ENCODE results near the gene BHMT. TPM values are rescaled to one million over a fixed set of nuclear protein-coding genes. Genes with fewer than 3 reads are reported as not detected.

BHMT gene
- total and polyA plus RNA-seq, 7 donors = 0.12 TPM; not detected in 6

GRCh38 chr5:79093762-79094161, 17.8 kb upstream of the BHMT start:
- Histone ChIP-seq H3K27ac (no peak overlapping the region), H3K4me3 (no peak overlapping the region), H3K9me3 (no peaks in the 10 kb centered on the region), H3K27me3 (ENCODE audit: insufficient read depth in 3 of 3, low read length in 2 of 3) (no peaks in the 10 kb centered on the region), H3K36me3 (ENCODE audit: insufficient read depth in 1 of 2, low read depth in 1 of 2) (no peaks in the 10 kb centered on the region), H3K4me1 (no peaks in the 10 kb centered on the region)
- 53 to 68% (median 58%) methylated on average over 3 of the region's 3 CpGs for WGBS, 3 donors
- TF ChIP-seq CTCF (IDR thresholded peaks at IDR 0.05) = no peak
- no peak for DNase-seq
- ATAC-seq = no peak
- intact Hi-C loops (cut with DNase I) = no loop called here

GRCh38 chr5:79105868-79106267, 5.7 kb upstream of the BHMT start:
- 82 to 90% (median 88%) methylated on average over 2 of the region's 2 CpGs for WGBS, 3 donors
- ATAC-seq = no peak
- intact Hi-C loops (cut with DNase I) = loop anchor here in 1 of 2 donors (5.0 kb wide), 1 partner anchor 44 kb away; no protein-coding TSS in a partner anchor

DNA sequence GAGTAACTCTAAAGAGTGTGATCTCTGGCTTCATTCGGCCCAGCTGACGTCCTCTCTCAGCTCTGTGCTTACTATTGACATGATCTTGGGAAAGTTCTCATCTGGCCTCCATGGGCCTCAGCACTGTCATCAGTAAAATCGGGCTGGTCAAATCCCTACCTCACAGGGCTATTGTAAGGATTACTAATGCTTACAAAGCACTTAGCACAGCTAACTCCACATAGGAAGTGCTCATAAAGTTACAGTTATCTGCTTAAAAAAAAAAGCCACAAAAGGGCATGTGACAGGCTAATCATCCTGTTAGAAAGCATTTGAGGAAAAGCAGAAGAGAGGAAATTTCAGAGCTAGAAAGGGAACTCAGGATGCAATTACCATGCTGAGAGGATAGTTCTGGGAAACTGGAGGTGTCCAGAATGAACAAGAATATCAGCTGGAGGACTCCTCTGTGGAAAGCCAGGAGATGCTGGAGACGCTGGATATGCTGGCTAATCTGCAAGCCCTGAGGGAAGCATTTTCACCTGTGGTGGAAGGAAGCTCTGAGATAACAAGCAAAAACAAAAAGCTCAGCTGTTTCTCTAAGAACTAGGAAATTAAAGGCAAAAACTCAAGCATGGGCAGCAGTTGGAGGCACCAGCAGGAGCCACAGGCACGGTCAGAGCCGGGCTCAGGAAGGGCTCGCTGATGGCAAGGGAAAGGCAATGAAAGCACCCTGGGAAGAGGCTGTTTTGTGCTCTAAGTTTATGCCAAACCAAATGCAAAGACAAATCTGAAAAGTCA, 4.4 kb upstream of the BHMT start:
- no peak for TF ChIP-seq CTCF (IDR thresholded peaks at IDR 0.05)
- ATAC-seq (no peak), DNase-seq (no peak)
- Histone ChIP-seq H3K27me3 (ENCODE audit: insufficient read depth in 3 of 3, low read length in 2 of 3) (peaks cover 0 to 27% (median 9%) of the 10 kb centered on the region in 3 donors), H3K4me3 (no peak overlapping the region), H3K9me3 (no peaks in the 10 kb centered on the region), H3K36me3 (ENCODE audit: insufficient read depth in 1 of 2, low read depth in 1 of 2) (no peaks in the 10 kb centered on the region), H3K4me1 (no peaks in the 10 kb centered on the region), H3K27ac (no peak overlapping the region)
- WGBS, 3 donors = 65 to 76% (median 72%) methylated on average over 7 of the region's 7 CpGs
- intact Hi-C loops (cut with DNase I) = loop anchor here in 1 of 2 donors (5.0 kb wide), 1 partner anchor 45 kb away; no protein-coding TSS in a partner anchor

More at GRCh38 chr5:79105868-79106267, 5.7 kb upstream of the BHMT start:
- H3K27ac ChIP-seq = no peak overlapping the region
- H3K4me3 ChIP-seq = no peak overlapping the region
- TF ChIP-seq CTCF (IDR thresholded peaks at IDR 0.05) = no peak
- no peaks in the 10 kb centered on the region for H3K4me1 ChIP-seq
- no peaks in the 10 kb centered on the region for H3K36me3 ChIP-seq (ENCODE audit: insufficient read depth in 1 of 2, low read depth in 1 of 2)
- H3K27me3 ChIP-seq (ENCODE audit: insufficient read depth in 3 of 3, low read length in 2 of 3) = peaks cover 0 to 13% (median 0%) of the 10 kb centered on the region in 3 donors
- H3K9me3 ChIP-seq = no peaks in the 10 kb centered on the region
- no peak for DNase-seq

GRCh38 chr5:79108086-79108485, 3.5 kb upstream of the BHMT start:
- Histone ChIP-seq H3K27ac (no peak overlapping the region), H3K4me3 (no peak overlapping the region), H3K36me3 (ENCODE audit: insufficient read depth in 1 of 2, low read depth in 1 of 2) (no peaks in the 10 kb centered on the region), H3K4me1 (no peaks in the 10 kb centered on the region), H3K9me3 (no peaks in the 10 kb centered on the region), H3K27me3 (ENCODE audit: insufficient read depth in 3 of 3, low read length in 2 of 3) (peaks cover 0 to 36% (median 12%) of the 10 kb centered on the region in 3 donors)
- no peak for DNase-seq
- 59 to 68% (median 67%) methylated on average over 3 of the region's 3 CpGs for WGBS, 3 donors
- ATAC-seq = no peak
- TF ChIP-seq CTCF (IDR thresholded peaks at IDR 0.05) = no peak
- intact Hi-C loops (cut with DNase I) = loop anchor here in 1 of 2 donors (5.0 kb wide), 1 partner anchor 46 kb away; no protein-coding TSS in a partner anchor

Data from psoas muscle (tissue), 8 donors.